ENCODE data around the gene RAP1GAP. TPM values are rescaled to one million over a fixed set of nuclear protein-coding genes. Genes with fewer than 3 reads are reported as not detected.

RAP1GAP gene
- total RNA-seq, 2 donors from 2014 or later = 46.5 to 104 TPM

GRCh38 chr1:21630571-21631343 lies 38.4 kb downstream of the RAP1GAP start:
- Histone ChIP-seq H3K9me3 (no peaks in the 10 kb centered on the region), H3K4me1 (peaks cover 54% of the 10 kb centered on the region), H3K4me3 (no peak overlapping the region), H3K27ac (peak overlapping the region in 3 of 4 donors; percentile 41 to 96 (median 86)), H3K36me3 (replicated peaks in 1 of 2; ENCODE audit: insufficient read depth in 1 of 2, low read depth in 2 of 2) (no peaks in the 10 kb centered on the region), H3K27me3 (no peaks in the 10 kb centered on the region)
- intact Hi-C loops (cut with DNase I) = no loop called here
- WGBS, 2 donors = 72 to 73% methylated on average over 13 of the region's 13 CpGs
- TF ChIP-seq CTCF (IDR thresholded peaks at IDR 0.05) (no peak), POLR2A (IDR thresholded peaks at IDR 0.05) (no peak)
- ATAC-seq = no peak
- no peak for DNase-seq

- no peaks in the 10 kb centered on the region for H3K27me3 ChIP-seq
- 83 to 89% methylated on average over 4 of the region's 4 CpGs for WGBS, 2 donors
- peaks cover 54% of the 10 kb centered on the region for H3K4me1 ChIP-seq
- TF ChIP-seq CTCF (IDR thresholded peaks at IDR 0.05) = no peak
- TF ChIP-seq POLR2A (IDR thresholded peaks at IDR 0.05) = no peak
- ATAC-seq = no peak
- H3K4me3 ChIP-seq = no peak overlapping the region
- H3K9me3 ChIP-seq = no peaks in the 10 kb centered on the region
- no peak for DNase-seq
- H3K36me3 ChIP-seq (replicated peaks in 1 of 2; ENCODE audit: insufficient read depth in 1 of 2, low read depth in 2 of 2) = no peaks in the 10 kb centered on the region
- intact Hi-C loops (cut with DNase I) = no loop called here
- no peak overlapping the region for H3K27ac ChIP-seq
These were observed 39.2 kb downstream of the RAP1GAP start for GRCh38 chr1:21629971-21630370.

GRCh38 chr1:21628798-21629393 lies 40.3 kb downstream of the RAP1GAP start:
- Histone ChIP-seq H3K27ac (no peak overlapping the region), H3K4me1 (peaks cover 54% of the 10 kb centered on the region), H3K36me3 (replicated peaks in 1 of 2; ENCODE audit: insufficient read depth in 1 of 2, low read depth in 2 of 2) (no peaks in the 10 kb centered on the region), H3K9me3 (no peaks in the 10 kb centered on the region), H3K27me3 (no peaks in the 10 kb centered on the region), H3K4me3 (no peak overlapping the region)
- no peak for DNase-seq
- TF ChIP-seq CTCF (IDR thresholded peaks at IDR 0.05) (no peak), POLR2A (IDR thresholded peaks at IDR 0.05) (no peak)
- no peak for ATAC-seq
- intact Hi-C loops (cut with DNase I) = no loop called here
- WGBS, 2 donors = 65 to 92% methylated on average over 6 to 7 of the region's 7 CpGs

- intact Hi-C loops (cut with DNase I) = no loop called here
- Histone ChIP-seq H3K9me3 (no peaks in the 10 kb centered on the region), H3K4me1 (peaks cover 48% of the 10 kb centered on the region), H3K4me3 (no peak overlapping the region), H3K36me3 (replicated peaks in 1 of 2; ENCODE audit: insufficient read depth in 1 of 2, low read depth in 2 of 2) (no peaks in the 10 kb centered on the region), H3K27ac (no peak overlapping the region), H3K27me3 (no peaks in the 10 kb centered on the region)
- 74 to 87% methylated on average over 7 to 11 of the region's 11 CpGs for whole genome bisulfite sequencing, 2 donors
- DNase-seq = no peak
- no peak for ATAC-seq
- TF ChIP-seq CTCF (IDR thresholded peaks at IDR 0.05) (no peak), POLR2A (IDR thresholded peaks at IDR 0.05) (no peak)
These were observed 42.2 kb downstream of the RAP1GAP start for GRCh38 chr1:21626921-21627339.
